ENCODE measurements around the gene LDB3. TPM values are rescaled to one million over a fixed set of nuclear protein-coding genes. Genes with fewer than 3 reads are reported as not detected.

LDB3 gene
- polyA plus RNA-seq, 2 of the 4 experiments (the other 2 are of a cell fraction): 0.13 TPM

DNA sequence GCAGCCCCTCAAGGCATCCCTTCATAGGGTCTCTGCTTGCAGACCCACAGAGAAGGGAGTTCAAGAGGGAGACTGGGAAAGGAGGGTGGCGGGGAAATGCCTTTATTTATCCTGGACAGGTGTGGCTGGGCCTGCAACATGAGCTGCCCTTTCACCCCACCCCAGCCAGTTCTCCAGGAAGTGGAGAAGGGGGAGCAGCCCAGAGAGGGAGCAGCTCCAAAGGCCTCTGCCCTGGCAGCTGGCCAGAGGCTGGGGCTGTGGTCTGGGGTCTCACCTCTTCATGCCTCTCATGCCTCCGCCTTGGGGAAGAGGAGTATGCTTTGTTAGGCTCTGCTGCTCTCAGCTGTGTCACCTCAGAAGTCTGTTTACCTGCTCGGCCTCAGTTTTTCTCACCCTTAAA is 3.1 kb downstream of the LDB3 start:
- no peak overlapping the region for H3K4me2 ChIP-seq
- DNase-seq (ENCODE audit: low read depth in 1 of 2, low spot score in 1 of 2): no peak
- ATAC-seq: no peak
- POLR2A ChIA-PET: no interaction called here
- H3K9me3 ChIP-seq: no peaks in the 10 kb centered on the region
- no peak overlapping the region for H3K27ac ChIP-seq
- CTCF ChIA-PET: interaction anchor here (1.2 to 1.9 kb wide), 4 partner anchors 13 to 267 kb away, joined by 3 to 5 read pairs (median 4); no protein-coding TSS in a partner anchor
- no peak for TF ChIP-seq JUN (IDR thresholded peaks at IDR 0.05)
- TF ChIP-seq, protein P1, sequence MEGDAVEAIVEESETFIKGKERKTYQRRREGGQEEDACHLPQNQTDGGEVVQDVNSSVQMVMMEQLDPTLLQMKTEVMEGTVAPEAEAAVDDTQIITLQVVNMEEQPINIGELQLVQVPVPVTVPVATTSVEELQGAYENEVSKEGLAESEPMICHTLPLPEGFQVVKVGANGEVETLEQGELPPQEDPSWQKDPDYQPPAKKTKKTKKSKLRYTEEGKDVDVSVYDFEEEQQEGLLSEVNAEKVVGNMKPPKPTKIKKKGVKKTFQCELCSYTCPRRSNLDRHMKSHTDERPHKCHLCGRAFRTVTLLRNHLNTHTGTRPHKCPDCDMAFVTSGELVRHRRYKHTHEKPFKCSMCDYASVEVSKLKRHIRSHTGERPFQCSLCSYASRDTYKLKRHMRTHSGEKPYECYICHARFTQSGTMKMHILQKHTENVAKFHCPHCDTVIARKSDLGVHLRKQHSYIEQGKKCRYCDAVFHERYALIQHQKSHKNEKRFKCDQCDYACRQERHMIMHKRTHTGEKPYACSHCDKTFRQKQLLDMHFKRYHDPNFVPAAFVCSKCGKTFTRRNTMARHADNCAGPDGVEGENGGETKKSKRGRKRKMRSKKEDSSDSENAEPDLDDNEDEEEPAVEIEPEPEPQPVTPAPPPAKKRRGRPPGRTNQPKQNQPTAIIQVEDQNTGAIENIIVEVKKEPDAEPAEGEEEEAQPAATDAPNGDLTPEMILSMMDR (IDR thresholded peaks at IDR 0.05): no peak
- TF ChIP-seq EHF (CRISPR knock-in tag; IDR thresholded peaks at IDR 0.05): no peak
- no peak for TF ChIP-seq SMC3 (IDR thresholded peaks at IDR 0.05)
- TF ChIP-seq NFE2L2 (conservative IDR thresholded peaks at IDR 0.05; ENCODE audit: low read length): no peak
- TF ChIP-seq KDM5A (IDR thresholded peaks at IDR 0.05): no peak
- TF ChIP-seq POLR2A (IDR thresholded peaks at IDR 0.05; ENCODE audit: low read length): no peak
- TF ChIP-seq, protein P2, sequence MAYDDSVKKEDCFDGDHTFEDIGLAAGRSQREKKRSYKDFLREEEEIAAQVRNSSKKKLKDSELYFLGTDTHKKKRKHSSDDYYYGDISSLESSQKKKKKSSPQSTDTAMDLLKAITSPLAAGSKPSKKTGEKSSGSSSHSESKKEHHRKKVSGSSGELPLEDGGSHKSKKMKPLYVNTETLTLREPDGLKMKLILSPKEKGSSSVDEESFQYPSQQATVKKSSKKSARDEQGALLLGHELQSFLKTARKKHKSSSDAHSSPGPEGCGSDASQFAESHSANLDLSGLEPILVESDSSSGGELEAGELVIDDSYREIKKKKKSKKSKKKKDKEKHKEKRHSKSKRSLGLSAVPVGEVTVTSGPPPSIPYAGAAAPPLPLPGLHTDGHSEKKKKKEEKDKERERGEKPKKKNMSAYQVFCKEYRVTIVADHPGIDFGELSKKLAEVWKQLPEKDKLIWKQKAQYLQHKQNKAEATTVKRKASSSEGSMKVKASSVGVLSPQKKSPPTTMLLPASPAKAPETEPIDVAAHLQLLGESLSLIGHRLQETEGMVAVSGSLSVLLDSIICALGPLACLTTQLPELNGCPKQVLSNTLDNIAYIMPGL (CRISPR knock-in tag; IDR thresholded peaks at IDR 0.05; ENCODE audit: borderline replicate concordance): no peak
- H3K4me3 ChIP-seq: no peak overlapping the region
- WGBS (ENCODE audit: missing lambda C conversion rate): 50% methylated on average over 3 of the region's 3 CpGs
- FAIRE-seq: no peak
- 0 out of 3 replicates have a peak, but pooled peaks cover 3% of the 10 kb centered on the region for H3K4me1 ChIP-seq

DNA sequence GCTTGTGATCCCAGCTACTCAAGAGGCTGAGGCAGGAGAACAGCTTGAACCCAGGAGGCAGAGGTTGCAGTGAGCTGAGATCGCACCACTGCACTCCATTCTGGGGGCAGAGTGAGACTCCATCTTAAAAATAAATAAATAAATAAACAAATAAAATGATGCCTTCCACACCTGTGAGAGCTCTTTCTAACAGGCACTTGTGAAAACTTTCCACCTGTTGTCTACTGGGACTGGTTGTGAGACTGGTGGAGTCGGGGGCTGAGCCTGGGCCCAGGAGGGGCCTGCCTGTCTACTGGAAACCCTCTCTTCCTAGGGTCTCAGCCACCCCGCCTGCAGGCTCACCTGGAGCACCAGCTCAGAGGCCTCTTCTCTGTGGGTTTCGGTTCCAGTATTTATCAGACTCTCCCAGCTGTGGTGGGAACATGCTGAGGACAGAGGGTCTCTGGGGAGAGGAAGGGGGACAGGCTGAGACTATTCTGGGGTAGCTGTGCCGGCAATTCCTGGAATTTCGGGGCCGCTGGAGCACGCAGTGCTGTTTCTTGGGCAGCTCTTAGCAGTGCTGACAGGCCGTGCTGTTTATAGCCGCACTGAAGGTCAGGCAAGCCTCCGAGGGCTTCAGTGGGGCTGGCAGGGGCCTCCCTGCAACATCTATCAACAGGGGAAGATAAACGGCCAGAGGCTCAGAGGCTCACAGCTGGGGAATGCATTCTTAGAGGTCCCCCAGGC is 3.8 kb downstream of the LDB3 start:
- ATAC-seq (no peak), FAIRE-seq (no peak), DNase-seq (ENCODE audit: low read depth in 1 of 2, low spot score in 1 of 2) (no peak)
- TF ChIP-seq, protein P3, sequence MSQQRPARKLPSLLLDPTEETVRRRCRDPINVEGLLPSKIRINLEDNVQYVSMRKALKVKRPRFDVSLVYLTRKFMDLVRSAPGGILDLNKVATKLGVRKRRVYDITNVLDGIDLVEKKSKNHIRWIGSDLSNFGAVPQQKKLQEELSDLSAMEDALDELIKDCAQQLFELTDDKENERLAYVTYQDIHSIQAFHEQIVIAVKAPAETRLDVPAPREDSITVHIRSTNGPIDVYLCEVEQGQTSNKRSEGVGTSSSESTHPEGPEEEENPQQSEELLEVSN (IDR thresholded peaks at IDR 0.05; ENCODE audit: borderline replicate concordance, low read depth): no peak
- TF ChIP-seq JUN (IDR thresholded peaks at IDR 0.05): no peak
- TF ChIP-seq FOXS1 (CRISPR knock-in tag; IDR thresholded peaks at IDR 0.05): no peak
- TF ChIP-seq HOXB5 (CRISPR knock-in tag; IDR thresholded peaks at IDR 0.05): no peak
- TF ChIP-seq CEBPB (IDR thresholded peaks at IDR 0.05): no peak
- TF ChIP-seq, protein P4, sequence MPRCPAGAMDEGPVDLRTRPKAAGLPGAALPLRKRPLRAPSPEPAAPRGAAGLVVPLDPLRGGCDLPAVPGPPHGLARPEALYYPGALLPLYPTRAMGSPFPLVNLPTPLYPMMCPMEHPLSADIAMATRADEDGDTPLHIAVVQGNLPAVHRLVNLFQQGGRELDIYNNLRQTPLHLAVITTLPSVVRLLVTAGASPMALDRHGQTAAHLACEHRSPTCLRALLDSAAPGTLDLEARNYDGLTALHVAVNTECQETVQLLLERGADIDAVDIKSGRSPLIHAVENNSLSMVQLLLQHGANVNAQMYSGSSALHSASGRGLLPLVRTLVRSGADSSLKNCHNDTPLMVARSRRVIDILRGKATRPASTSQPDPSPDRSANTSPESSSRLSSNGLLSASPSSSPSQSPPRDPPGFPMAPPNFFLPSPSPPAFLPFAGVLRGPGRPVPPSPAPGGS (IDR thresholded peaks at IDR 0.05): no peak
- TF ChIP-seq, protein P5, sequence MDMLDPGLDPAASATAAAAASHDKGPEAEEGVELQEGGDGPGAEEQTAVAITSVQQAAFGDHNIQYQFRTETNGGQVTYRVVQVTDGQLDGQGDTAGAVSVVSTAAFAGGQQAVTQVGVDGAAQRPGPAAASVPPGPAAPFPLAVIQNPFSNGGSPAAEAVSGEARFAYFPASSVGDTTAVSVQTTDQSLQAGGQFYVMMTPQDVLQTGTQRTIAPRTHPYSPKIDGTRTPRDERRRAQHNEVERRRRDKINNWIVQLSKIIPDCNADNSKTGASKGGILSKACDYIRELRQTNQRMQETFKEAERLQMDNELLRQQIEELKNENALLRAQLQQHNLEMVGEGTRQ (IDR thresholded peaks at IDR 0.05): no peak
- TF ChIP-seq HDAC2 (IDR thresholded peaks at IDR 0.05): no peak
- no peak for TF ChIP-seq TP53 (CRISPR knock-in tag; IDR thresholded peaks at IDR 0.05)
- Histone ChIP-seq H3K4me3 (no peak overlapping the region), H3K4me2 (no peak overlapping the region), H3K27ac (no peak overlapping the region), H3K4me1 (0 out of 3 replicates have a peak, but pooled peaks cover 3% of the 10 kb centered on the region), H3K9me3 (no peaks in the 10 kb centered on the region)
- WGBS (ENCODE audit: missing lambda C conversion rate): 77% methylated on average over 12 of the region's 12 CpGs
- CTCF ChIA-PET: interaction anchor here (1.0 to 1.9 kb wide), 3 partner anchors 11 to 267 kb away, joined by 3 to 4 read pairs (median 3); no protein-coding TSS in a partner anchor
- POLR2A ChIA-PET: no interaction called here

Data from A549 (cell line).